T-cell (primary cell): ENCODE measurements around the gene NF2. TPM values are rescaled to one million over a fixed set of nuclear protein-coding genes. Genes with fewer than 3 reads are reported as not detected.

ENCODE experiments used
- ATAC-seq, 4 experiments: fragments of 200-7000 bp in 3 of 4; fragments of 150-1000 bp in 1 of 4; cut with Tn5 transposase; replicated peaks in 1 of 4; 1 replicate in 3 of 4; 2 replicates in 1 of 4; pipeline ENCODE4 v1.10.0; 2021; ENCODE audit warnings: moderate library complexity in 3 of 4, mild to moderate bottlenecking in 2 of 4, moderate number of reproducible peaks in 1 of 4
- CTCF ChIA-PET, 2 donors: fragments of 300-600 bp; sonication (Branson Sonifier 250); formaldehyde crosslinking; loops; one replicate each; lab custom pipeline; 2022; ENCODE audit warnings: antibody characterized with exemption in 2 of 2; lab: Charles Lee
- POLR2A ChIA-PET, 2 donors: fragments of 300-600 bp; sonication (Branson Sonifier 250); formaldehyde crosslinking; loops; one replicate each; lab custom pipeline; 2022; ENCODE audit warnings: antibody characterized with exemption in 2 of 2; lab: Charles Lee
- DNase-seq, 35 experiments: peaks; one replicate each; pipeline versions ENCODE4 v3.0.0 to v3.0.0-alpha.2; 2013 to 2023
- H3K27ac ChIP-seq: one replicate; pipeline ENCODE4 v1.5.1; 2013; ENCODE audit warnings: low read length
- H3K27me3 ChIP-seq, 2 experiments: replicated peaks in 1 of 2; 1 replicate in 1 of 2; 2 replicates in 1 of 2; pipeline versions ENCODE4 v1.6.1 to v1.7.0; 2013; ENCODE audit warnings: low read length in 1 of 2, mixed read lengths in 1 of 2; ENCODE audit not compliant: control insufficient read depth in 2 of 2, insufficient read depth in 2 of 2; ENCODE audit errors: extremely low read depth in 1 of 2
- H3K36me3 ChIP-seq, 2 donors: 1 replicate in 1 of 2; 2 replicates in 1 of 2; pipeline versions ENCODE4 v1.6.1 to v1.7.0; 2013; ENCODE audit warnings: low read length in 1 of 2; ENCODE audit not compliant: control insufficient read depth in 2 of 2, insufficient read depth in 1 of 2; ENCODE audit errors: extremely low read depth in 1 of 2
- H3K4me1 ChIP-seq, 2 experiments: 1 replicate in 1 of 2; 2 replicates in 1 of 2; pipeline versions ENCODE4 v1.6.1 to v1.7.0; 2013; ENCODE audit warnings: low read length in 2 of 2, mixed read lengths in 1 of 2; ENCODE audit not compliant: insufficient read depth in 2 of 2, control insufficient read depth in 1 of 2; ENCODE audit errors: extremely low read depth in 1 of 2
- H3K4me3 ChIP-seq, 2 donors: 1 replicate in 1 of 2; 2 replicates in 1 of 2; pipeline versions ENCODE4 v1.5.1 to v1.7.0; 2013; ENCODE audit warnings: mild to moderate bottlenecking in 2 of 2, low read length in 1 of 2, moderate library complexity in 1 of 2; ENCODE audit not compliant: control insufficient read depth in 1 of 2; ENCODE audit errors: extremely low read depth in 1 of 2
- H3K9me3 ChIP-seq: 2 replicates; pipeline ENCODE4 v1.7.0; 2013
- H3K27ac Mint-ChIP-seq, 2 donors: one replicate each; pipeline ENCODE4 v1.8.0; 2020 to 2021; ENCODE audit warnings: mild to moderate bottlenecking in 2 of 2, mixed read lengths in 2 of 2
- H3K27me3 Mint-ChIP-seq, 2 donors: one replicate each; pipeline ENCODE4 v1.8.0; 2021 to 2022; ENCODE audit warnings: mixed read lengths in 2 of 2
- H3K36me3 Mint-ChIP-seq: one replicate; pipeline ENCODE4 v1.8.0; 2021; ENCODE audit warnings: mixed read lengths
- H3K4me1 Mint-ChIP-seq, 3 donors: one replicate each; pipeline ENCODE4 v1.8.0; 2020 to 2022; ENCODE audit warnings: mixed read lengths in 3 of 3, mild to moderate bottlenecking in 1 of 3
- H3K4me3 Mint-ChIP-seq, 3 donors: one replicate each; pipeline ENCODE4 v1.8.0; 2020 to 2022; ENCODE audit warnings: mild to moderate bottlenecking in 3 of 3, mixed read lengths in 3 of 3, moderate library complexity in 3 of 3
- H3K9me3 Mint-ChIP-seq, 3 donors: one replicate each; pipeline ENCODE4 v1.8.0; 2020 to 2022; ENCODE audit warnings: mixed read lengths in 3 of 3
- WGBS: methylation state at CpG from one replicate; pipeline ENCODE4 v1.1.5; 2013; ENCODE audit warnings: missing lambda C conversion rate; ENCODE audit not compliant: insufficient coverage; 5-methylcytosine and 5-hydroxymethylcytosine counted together
- total RNA-seq, 35 experiments: library from RNA in 6 of 35; stranded (reverse) in 6 of 35; fragments of 120-200 nt in 1 of 35; gene quantifications; one replicate each; pipeline versions ENCODE4 v1.2.1 to v1.2.4 and lab custom pipeline; 2013 to 2026

NF2 gene
- total RNA-seq, 5 donors from 2014 or later (not counting 1 experiment from before 2014, with no cell fraction given) = 26.1 to 33.4 (median 31.9) TPM

DNA sequence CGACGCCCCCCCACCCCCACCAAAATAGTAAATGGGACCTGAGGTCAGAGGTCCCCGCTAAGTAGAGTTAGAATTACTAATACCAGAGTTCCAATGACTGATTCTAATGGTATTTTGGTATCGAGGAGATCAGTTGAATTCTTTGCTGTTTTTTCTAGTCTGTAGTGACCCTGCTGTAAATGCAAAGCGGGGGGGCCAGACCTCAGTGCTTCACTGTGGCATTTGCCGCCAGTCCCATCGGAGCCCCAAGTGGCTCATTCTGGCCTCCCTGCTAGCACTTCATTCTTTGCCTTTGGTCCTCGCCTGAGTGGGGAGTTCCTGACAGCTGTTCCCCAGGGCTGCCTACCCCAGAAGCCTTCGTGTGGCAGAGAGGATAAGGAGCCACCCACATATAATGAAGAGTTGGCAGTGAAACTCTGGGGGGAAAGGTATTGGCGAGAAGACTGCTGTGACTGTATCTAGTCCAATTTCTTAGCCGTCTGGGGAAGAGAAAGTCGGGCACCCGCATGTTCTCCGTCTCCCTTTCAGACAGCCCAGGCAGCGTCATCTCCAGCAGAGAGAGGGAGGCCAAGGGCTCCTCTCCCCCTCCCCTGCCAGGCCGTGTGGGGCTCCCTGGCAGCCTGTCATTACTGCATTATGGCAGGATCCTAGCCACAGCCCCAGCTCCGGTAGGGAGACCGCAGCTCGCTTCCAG lies 96.9 kb downstream of the NF2 start:
- ChIA-PET CTCF (interaction anchor here in 1 of 2 donors (0.6 kb wide), 1 partner anchor 159 kb away, joined by 3 read pairs; no protein-coding TSS in a partner anchor), POLR2A (no interaction called here)
- peaks cover 0 to 5% of the 10 kb centered on the region in 2 donors for H3K36me3 ChIP-seq
- H3K9me3 ChIP-seq = no peaks in the 10 kb centered on the region
- ATAC-seq (peak in 1 of 4 experiments; percentile 7), DNase-seq (no peak)
- Mint-ChIP-seq H3K36me3 (peaks cover 10% of the 10 kb centered on the region), H3K27ac (peak overlapping the region in 1 of 2 donors; percentile 20), H3K4me1 (peaks cover 12 to 26% (median 22%) of the 10 kb centered on the region in 3 donors), H3K27me3 (peaks cover 3 to 4% of the 10 kb centered on the region in 2 donors), H3K4me3 (no peak overlapping the region), H3K9me3 (no peaks in the 10 kb centered on the region)
- peaks cover 0 to 25% of the 10 kb centered on the region in 2 experiments for H3K27me3 ChIP-seq
- H3K27ac ChIP-seq = no peak overlapping the region
- peaks cover 0 to 24% of the 10 kb centered on the region in 2 experiments for H3K4me1 ChIP-seq
- H3K4me3 ChIP-seq = no peak overlapping the region
- 89% methylated on average over 12 of the region's 19 CpGs for WGBS

DNA sequence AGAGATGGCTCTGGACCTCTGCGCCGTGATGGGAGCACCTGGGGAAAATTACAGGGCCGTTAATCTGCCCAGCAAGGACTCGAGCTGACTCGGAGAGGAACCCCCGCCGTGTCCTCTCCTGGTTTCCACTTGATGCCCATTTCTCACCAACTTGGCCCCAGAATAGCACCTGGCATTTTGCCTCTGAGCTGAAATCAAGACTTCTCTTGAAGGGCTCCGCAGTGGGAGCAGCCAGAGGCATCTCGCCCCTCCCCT lies 97.4 kb downstream of the NF2 start:
- Mint-ChIP-seq H3K4me3 (no peak overlapping the region), H3K36me3 (peaks cover 6% of the 10 kb centered on the region), H3K9me3 (no peaks in the 10 kb centered on the region), H3K27ac (peak overlapping the region in 1 of 2 donors; percentile 60), H3K4me1 (peaks cover 12 to 26% (median 22%) of the 10 kb centered on the region in 3 donors), H3K27me3 (peaks cover 3 to 4% of the 10 kb centered on the region in 2 donors)
- CTCF ChIA-PET = interaction anchor here (0.6 kb wide), 2 partner anchors 158 to 189 kb away, joined by 3 read pairs; no protein-coding TSS in a partner anchor
- Histone ChIP-seq H3K4me3 (no peak overlapping the region), H3K4me1 (peaks cover 0 to 24% of the 10 kb centered on the region in 2 experiments), H3K9me3 (no peaks in the 10 kb centered on the region), H3K27ac (no peak overlapping the region), H3K27me3 (peaks cover 0 to 25% of the 10 kb centered on the region in 2 experiments), H3K36me3 (peaks cover 0 to 2% of the 10 kb centered on the region in 2 donors)
- DNase-seq (no peak), ATAC-seq (no peak)
- POLR2A ChIA-PET = interaction anchor here in 1 of 2 donors (0.5 kb wide), 1 partner anchor 11 kb away, joined by 5 read pairs; no protein-coding TSS in a partner anchor
- WGBS = 63% methylated on average over 7 of the region's 9 CpGs

DNA sequence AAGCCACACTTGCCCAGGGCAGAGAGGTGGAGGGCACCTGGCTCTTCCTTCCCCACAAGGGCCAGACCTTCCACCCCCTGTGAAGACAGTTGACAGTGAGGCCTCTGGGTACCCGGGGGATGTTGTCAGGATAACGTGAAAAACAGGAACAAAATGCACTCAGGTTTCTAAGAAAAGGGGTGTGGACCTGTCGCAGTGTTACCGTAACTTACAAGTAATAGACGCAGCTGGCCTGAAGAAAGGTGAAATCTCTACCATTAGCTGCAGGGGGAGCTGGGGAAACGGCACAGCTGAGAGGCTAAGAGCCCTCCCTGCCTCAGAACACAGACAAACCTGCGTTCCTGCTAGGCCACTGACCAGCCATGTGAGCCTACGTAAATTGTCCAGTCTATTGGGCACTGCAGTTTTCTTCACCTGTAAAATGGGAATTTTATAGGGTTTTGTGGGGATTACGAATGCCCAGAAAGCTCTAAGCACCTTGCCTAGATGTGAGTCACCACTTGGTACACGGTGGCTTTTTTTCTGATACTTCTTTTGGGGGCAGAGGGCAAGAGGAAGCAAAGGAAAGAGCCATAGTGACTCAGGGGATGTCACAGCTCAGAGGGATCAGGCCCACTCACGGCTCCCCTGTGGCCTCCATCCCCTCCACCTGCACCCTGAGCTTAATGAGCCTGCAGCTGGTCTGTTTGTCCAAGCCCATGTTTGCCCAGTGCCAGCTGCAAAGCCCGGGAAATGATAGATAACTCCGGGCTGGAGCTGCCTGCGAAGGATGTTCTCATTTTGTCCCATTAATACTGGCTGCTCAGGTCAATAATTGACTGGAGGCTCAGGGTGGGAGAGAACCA lies 97.9 kb downstream of the NF2 start:
- ATAC-seq = peak; percentile 66 to 82 (median 74)
- H3K27me3 Mint-ChIP-seq = peaks cover 3 to 4% of the 10 kb centered on the region in 2 donors
- POLR2A ChIA-PET = interaction anchor here in 1 of 2 donors (0.5 kb wide), 1 partner anchor 10 kb away, joined by 5 read pairs; no protein-coding TSS in a partner anchor

DNA sequence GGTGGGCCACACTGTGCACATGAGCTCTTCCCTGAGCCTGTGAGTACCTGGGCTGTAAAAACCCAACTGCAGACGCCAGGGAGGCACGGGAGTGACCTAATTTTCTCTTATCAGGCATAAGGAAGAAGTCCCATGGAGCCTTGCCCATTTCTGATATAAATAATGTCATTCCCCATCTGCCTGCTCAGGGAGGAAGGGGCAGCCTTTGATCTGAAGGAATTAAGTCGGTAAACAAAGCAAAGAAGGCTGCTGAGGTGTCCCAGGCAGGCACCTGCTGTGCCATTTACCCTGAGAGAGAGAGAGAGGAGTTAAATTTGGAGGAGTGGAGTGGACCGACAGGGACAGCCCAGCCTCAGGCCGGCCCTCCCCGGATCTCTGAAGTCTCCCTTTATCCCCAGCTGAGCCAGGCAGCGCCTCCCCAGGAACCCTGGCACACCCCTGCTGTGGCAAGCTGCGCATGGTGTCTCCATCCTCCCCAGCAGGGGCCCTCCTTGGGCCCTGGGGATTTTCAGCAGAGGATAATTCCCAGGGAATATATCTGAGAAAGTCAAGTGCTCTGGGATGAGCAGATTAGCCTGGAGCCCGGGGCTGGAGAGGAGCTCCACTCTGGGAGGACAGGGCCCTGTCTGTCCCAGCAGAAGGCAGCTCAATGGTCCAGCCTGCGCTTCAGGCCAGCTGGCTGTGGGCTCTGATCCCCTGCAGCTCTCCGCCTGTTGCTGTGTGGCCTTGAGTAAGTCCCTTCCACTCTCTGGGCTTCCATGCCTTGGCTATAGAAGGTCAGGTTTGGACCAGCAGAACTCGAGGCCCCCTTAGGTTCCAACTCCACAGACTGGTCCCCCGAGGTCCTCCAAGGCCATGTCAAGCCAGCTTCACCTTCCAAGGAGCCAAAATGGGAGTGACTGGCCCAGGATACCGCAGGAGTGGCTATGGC lies 98.8 kb downstream of the NF2 start:
- Mint-ChIP-seq H3K4me1 (peaks cover 12 to 26% (median 22%) of the 10 kb centered on the region in 3 donors), H3K36me3 (no peaks in the 10 kb centered on the region), H3K27ac (peak overlapping the region in 1 of 2 donors; percentile 60), H3K27me3 (peaks cover 3 to 4% of the 10 kb centered on the region in 2 donors), H3K4me3 (no peak overlapping the region), H3K9me3 (no peaks in the 10 kb centered on the region)
- ATAC-seq (no peak), DNase-seq (no peak)
- peaks cover 0 to 24% of the 10 kb centered on the region in 2 experiments for H3K4me1 ChIP-seq
- H3K27ac ChIP-seq = no peak overlapping the region
- 78% methylated on average over 8 of the region's 14 CpGs for WGBS
- ChIA-PET POLR2A (interaction anchor here in 1 of 2 donors (0.5 kb wide), 1 partner anchor 181 kb away, joined by 4 read pairs; no protein-coding TSS in a partner anchor), CTCF (no interaction called here)
- peaks cover 0 to 25% of the 10 kb centered on the region in 2 experiments for H3K27me3 ChIP-seq
- no peaks in the 10 kb centered on the region for H3K36me3 ChIP-seq
- H3K9me3 ChIP-seq = no peaks in the 10 kb centered on the region
- no peak overlapping the region for H3K4me3 ChIP-seq

More for the DNA sequence above, 97.9 kb downstream of the NF2 start:
- Mint-ChIP-seq H3K4me3 (peak overlapping the region in 1 of 3 donors; percentile 10), H3K36me3 (peaks cover 4% of the 10 kb centered on the region), H3K4me1 (peaks cover 12 to 26% (median 22%) of the 10 kb centered on the region in 3 donors), H3K9me3 (no peaks in the 10 kb centered on the region), H3K27ac (peak overlapping the region; percentile 25 to 60)
- 47% methylated on average over 10 of the region's 14 CpGs for WGBS
- H3K36me3 ChIP-seq = peaks cover 0 to 2% of the 10 kb centered on the region in 2 donors
- DNase-seq = peak in 17 of 35 experiments; percentile 1 to 42 (median 14)
- H3K27ac ChIP-seq = no peak overlapping the region
- H3K27me3 ChIP-seq = peaks cover 0 to 25% of the 10 kb centered on the region in 2 experiments
- no peaks in the 10 kb centered on the region for H3K9me3 ChIP-seq
- H3K4me1 ChIP-seq = peaks cover 0 to 24% of the 10 kb centered on the region in 2 experiments
- no peak overlapping the region for H3K4me3 ChIP-seq
- CTCF ChIA-PET = interaction anchor here in 1 of 2 donors (0.6 kb wide), 1 partner anchor 189 kb away, joined by 3 read pairs; no protein-coding TSS in a partner anchor

DNA sequence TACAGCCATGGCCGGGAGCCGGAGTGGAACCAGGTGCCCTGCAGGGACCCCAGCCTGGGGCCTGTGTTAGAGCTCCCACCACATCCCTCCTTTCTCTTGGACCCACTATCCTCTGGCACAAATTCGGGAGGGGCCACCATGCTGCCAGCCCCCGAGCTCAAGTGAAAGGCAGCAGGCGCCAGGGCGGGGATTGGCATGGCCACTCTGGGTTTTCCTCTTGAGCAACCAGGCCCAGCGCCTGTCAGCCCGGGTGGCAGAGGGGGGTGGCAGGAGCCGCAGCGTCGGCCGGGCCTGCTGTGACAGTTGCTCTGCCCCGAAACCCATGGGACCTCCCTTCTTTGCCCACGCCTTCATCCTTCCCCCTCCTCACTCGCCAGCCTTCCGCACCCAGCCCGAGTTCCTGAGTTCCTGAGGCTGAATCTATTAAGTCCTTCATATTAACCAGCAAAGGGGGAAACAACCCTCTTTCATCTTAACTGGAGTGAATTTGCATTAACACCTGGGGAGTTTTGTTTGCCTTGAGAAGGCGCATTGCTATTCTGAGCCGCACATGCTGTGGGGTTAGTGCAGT lies 99.6 kb downstream of the NF2 start:
- H3K36me3 ChIP-seq = no peaks in the 10 kb centered on the region
- ATAC-seq (no peak), DNase-seq (no peak)
- H3K27ac Mint-ChIP-seq = no peak overlapping the region
- H3K4me1 Mint-ChIP-seq = peaks cover 12 to 26% (median 22%) of the 10 kb centered on the region in 3 donors
- H3K4me3 ChIP-seq = no peak overlapping the region
- H3K4me1 ChIP-seq = peaks cover 0 to 24% of the 10 kb centered on the region in 2 experiments
- no peaks in the 10 kb centered on the region for H3K9me3 ChIP-seq
- H3K27me3 ChIP-seq = peaks cover 0 to 25% of the 10 kb centered on the region in 2 experiments
- no peaks in the 10 kb centered on the region for H3K9me3 Mint-ChIP-seq
- H3K4me3 Mint-ChIP-seq = no peak overlapping the region
- H3K36me3 Mint-ChIP-seq = no peaks in the 10 kb centered on the region
- ChIA-PET CTCF (no interaction called here), POLR2A (no interaction called here)
- peaks cover 4 to 5% of the 10 kb centered on the region in 2 donors for H3K27me3 Mint-ChIP-seq
- WGBS = 50% methylated on average over 14 of the region's 19 CpGs
- H3K27ac ChIP-seq = no peak overlapping the region
